Measurements from ENCODE around the gene NFYC. TPM values are rescaled to one million over a fixed set of nuclear protein-coding genes. Genes with fewer than 3 reads are reported as not detected.

The NFYC gene
- polyA plus RNA-seq, 4 donors: 92.0 to 106 (median 101) TPM

DNA sequence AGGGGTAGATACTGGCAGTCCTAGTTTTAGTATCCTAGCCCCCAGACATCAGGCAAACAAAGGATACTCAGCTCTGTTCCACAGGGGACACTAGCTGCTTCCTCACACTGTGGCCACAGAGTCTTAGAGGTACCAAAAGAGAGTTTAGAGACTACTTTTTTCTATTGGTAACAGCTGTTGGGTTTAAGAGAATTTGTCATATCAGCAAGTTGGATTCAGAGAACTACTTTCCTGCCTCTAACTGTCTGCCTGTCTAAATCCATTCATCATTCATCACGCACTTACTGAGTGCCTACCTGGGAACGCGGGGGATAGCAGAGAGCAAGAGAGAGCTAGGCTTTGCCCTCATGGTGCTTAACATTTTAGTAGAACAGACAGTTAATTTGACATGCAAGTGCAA, 65.0 kb downstream of the NFYC start:
- no peak for DNase-seq (ENCODE audit: low read depth in 4 of 4, low spot score in 3 of 4)

DNA sequence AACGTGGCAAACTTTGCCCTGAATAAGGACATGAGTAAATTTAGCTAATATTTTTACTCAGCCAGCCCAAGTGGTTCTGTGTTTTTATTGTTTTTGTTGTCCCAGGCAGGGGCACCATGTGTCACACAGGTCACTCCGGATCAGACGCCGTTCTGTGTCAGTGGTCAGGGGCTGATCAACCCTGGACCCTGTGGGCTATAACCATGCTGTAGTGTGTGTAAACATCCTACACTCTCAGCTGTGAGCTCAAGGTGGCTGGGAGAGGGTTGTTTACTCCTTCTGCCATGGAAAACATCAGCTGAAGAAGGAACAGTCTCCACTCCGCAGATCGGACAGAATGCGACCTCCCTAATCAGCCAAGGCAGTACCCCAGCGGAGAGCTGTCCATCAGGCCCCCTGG, 65.6 kb downstream of the NFYC start:
- DNase-seq (ENCODE audit: low read depth in 4 of 4, low spot score in 3 of 4): no peak

DNA sequence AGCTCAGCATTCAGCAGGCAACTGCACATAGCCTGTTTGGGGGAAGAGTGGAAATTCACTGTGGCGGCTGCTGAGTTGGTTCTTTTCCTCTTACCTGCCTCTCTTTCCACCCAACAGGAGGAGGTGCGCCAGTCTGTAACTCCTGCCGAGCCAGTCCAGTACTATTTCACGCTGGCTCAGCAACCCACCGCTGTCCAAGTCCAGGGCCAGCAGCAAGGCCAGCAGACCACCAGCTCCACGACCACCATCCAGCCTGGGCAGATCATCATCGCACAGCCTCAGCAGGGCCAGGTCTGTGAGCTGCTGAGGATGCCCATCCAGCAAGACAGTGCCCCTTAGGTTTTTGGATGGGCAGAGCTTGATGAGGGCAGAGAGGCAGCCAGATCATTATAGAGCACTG, 66.5 kb downstream of the NFYC start:
- no peak for DNase-seq (ENCODE audit: low read depth in 4 of 4, low spot score in 3 of 4)

DNA sequence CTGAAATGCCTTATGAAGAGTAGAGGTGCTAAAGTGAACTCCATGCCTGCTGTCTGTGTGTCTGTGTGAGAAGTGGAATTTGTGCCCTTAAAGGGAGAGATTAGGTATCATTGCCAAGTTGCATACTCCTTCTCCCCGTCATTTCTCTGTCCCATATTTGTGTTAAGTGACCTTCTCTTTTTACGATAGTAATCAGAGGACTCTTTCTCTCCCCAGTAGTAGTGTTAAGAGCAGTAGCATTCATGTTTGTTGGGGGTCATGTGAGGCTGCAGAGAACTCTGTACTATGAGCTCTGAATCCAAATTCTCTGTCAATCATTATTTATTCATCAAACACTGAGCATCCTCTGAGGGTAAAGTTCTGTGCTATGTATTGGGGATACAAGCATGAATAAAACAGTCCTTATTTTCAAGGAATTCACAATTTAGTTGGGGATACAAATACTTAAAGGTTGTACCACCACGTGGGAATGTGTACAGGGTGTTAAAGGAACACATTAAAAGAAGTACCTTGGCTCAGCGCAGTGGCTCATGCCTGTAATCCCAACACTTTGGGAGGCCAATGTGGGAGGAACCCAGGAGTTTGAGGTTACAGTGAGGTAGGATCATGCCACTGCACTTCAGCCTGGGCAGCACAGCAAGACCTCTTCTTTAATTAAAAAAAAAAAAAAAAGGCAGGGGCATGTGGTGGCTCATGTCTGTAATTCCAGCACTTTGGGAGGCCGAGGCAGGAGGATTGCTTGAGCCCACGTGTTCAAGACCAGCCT, 67.3 kb downstream of the NFYC start:
- no peak for DNase-seq (ENCODE audit: low read depth in 4 of 4, low spot score in 3 of 4)

DNA sequence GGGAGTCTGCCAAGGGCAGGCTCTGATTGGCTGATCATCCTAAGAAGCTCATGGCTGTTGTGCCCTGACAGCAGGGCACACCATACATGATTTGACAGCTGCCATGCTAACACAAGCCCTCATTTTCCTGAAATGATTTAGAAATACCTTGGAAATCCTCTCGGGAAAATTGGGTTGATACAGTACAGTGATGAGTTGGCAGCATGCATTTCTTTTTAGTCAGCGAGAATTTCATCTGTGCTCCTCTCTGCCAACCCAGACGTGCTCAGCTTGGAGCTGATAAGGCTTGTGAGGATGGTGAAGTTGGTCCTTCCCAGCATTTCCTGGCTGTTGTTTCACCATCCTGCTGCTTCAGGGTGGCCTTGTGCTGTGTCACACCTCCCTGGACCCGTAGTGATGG, 69.5 kb downstream of the NFYC start:
- no peak for DNase-seq (ENCODE audit: low read depth in 4 of 4, low spot score in 3 of 4)

DNA sequence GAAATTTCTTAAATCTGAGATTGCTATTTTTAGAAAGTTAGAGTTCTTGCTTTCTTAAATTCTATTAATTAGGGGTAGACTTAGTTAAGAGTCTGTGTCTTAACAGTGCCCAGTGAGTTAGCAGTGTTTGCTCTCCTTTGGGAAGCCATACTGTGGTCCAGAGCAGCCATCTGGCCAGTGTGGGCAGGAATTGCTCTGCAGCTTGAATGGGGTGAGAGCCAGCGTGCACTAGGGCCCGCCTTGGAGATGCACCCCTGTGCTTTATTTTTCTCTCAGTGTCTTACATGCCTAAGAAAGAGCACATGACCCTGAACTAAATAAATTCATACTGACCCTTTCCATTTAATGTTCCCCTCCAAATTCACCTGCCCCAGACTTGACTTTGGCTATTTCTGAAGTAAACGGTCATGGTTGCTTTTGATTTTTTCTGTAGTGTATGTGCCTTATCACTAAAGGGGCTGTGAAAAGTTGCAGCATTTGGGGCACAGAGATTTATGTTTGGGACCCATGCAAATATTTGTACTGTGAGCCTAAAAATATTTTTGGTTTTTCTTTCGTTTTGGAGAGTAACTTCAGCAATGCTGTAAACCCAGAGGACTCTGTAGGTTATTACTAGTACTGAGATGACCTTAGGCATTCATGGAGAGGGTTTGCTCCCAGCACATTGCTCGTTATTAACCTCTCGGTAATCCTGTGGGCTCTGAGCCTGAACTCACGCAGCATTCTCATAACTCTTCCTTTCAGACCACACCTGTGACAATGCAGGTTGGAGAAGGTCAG, 70.8 kb downstream of the NFYC start:
- no peak for DNase-seq (ENCODE audit: low read depth in 4 of 4, low spot score in 3 of 4)

DNA sequence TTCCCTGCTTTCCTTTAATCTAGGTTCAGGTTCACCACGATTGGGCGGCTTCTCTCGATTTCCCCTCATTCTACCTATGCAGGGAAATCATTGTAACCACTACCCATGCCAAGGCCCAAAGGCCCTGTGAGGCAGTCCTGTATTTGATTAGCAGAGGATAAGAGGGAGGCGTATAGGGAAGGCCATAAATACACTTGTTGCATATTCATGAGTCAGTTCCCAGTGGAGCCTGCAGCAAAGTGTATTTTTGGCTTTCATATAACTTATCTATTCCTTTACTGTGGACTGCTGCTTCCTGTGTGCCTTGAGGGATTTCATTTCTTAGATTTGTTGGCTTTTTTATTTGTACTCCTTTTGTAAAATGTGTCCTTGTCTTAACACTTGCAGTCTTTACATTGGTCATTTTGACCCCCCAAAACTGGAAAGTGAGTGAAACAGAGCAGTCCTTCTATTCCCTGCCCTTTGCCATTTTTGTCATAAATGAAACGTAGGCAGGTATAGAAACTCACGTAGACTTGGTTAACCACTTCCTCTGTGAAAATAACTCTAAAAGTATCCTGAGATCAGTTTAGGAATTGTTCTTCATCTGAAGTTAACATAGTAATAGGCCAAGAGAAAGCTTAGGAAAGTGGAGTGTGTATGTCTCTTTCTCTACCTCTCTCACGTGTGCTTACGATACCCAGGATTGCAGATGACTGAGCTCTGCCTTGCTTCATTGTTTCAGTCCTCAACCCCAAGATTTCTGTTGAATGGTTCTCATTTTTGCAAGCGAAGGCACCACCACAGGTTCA, 72.4 kb downstream of the NFYC start:
- no peak for DNase-seq (ENCODE audit: low read depth in 4 of 4, low spot score in 3 of 4)

DNA sequence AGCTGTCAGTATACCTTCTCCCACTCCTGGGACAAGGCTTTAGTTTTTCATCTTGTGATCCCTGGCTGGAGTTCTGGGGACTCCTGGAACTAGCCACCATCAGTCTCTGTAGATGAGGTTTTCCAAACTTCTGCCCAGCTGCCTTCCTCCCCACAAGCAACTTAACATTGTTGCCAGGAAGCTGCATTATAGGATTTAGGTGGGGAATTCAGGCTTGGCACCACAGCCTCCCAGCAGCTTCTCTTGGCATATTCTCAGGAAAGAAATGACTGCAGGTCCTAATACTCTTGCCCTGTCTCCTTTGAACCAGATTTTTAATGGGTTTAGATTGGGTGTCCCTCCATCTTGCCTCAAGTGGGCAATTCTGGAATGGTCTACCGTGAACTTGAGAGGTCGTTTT, 73.5 kb downstream of the NFYC start:
- no peak for DNase-seq (ENCODE audit: low read depth in 4 of 4, low spot score in 3 of 4)

DNA sequence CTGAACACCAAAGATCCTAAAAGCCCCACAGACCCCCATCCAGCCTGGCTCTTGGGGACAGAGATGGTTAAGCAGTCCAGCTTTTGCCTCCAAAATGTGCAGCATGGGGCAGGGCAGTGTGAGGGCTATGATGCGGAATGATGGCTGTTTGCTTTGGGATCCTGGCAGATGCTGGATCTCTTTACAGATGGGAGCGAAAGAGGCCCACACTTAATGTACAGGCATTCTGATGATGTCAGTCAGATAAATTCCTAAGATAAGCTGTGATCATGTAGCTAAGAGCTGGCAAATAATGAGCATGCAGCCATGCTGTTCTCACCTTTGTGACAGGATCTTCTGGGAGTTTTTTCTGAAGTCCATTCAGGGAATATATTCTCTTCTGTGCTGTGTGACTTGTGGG, 74.5 kb downstream of the NFYC start:
- DNase-seq (ENCODE audit: low read depth in 4 of 4, low spot score in 3 of 4): no peak

DNA sequence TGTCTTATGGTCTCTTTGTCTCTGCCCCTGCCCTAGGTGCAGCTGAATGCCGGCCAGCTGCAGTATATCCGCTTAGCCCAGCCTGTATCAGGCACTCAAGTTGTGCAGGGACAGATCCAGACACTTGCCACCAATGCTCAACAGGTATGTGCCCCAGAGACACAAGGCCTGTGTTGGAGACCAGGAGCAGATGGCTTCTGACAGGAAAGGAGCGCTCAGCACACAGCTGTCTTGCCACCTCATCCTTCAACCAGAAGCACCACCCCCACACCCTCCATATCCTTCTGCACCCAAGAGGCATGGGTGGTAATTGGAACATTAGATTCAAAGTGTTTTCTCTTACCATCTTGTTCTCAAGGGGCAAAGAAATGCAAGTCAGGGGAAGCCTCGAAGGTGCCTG, 75.1 kb downstream of the NFYC start:
- no peak for DNase-seq (ENCODE audit: low read depth in 4 of 4, low spot score in 3 of 4)

DNA sequence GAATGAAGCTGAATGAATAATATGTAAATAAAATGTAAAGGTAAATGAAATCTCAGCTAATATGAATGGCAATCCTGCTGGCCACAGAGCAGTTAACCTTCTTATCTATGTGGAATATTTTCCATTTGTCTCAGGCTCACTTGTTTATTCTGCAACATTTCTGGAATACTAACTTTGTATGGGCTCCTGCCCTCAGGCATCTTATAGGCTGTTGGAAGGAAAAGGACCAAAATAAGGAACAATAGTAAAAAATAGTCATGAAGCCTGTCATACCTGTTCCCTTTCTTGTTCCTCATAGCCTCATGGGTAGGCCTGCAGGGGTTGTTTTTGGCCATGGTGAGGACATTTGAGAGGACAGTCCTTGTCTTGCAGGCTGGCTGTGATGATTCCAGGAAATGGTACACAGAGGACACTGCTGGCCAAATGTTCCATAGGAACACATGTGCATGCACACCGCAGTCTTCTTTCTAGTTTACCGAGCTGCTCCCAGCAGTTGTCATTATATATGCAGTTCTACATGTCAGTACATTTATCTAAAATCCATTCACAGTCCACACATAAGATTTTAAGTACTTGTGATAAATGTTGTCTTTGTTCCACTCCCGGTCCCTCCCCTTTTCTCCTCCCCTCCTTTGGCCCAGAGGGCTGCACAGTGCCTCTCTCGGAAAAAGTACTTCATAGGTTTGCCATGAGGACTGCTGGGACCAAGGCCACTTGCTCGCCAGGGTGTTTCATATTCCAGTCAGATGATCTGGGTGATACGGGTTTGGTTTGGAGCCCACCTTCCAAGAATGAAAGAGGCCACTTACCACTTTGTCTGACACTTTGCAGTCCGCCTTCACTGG, 76.9 kb downstream of the NFYC start:
- DNase-seq (ENCODE audit: low read depth in 4 of 4, low spot score in 3 of 4): no peak

DNA sequence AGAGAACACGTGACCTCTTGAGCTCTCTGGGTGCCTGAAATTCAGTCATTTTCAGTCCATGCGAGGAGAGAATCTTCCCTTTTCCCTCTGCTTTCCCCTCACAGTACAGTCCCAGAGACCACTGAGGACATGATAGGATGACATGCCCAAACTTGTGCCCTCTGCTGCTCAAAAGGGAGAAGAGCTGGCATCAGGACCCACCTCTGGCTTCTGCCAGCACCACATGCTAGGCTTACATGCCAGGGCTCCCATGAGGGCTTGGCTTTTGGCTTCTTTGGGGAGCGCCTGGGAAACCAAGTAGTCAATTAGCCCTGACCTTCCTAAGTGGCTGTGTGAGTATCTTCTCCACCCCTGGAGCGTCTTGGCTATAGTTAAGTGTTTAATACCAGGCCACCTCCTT, 78.3 kb downstream of the NFYC start:
- DNase-seq (ENCODE audit: low read depth in 4 of 4, low spot score in 3 of 4): no peak

DNA sequence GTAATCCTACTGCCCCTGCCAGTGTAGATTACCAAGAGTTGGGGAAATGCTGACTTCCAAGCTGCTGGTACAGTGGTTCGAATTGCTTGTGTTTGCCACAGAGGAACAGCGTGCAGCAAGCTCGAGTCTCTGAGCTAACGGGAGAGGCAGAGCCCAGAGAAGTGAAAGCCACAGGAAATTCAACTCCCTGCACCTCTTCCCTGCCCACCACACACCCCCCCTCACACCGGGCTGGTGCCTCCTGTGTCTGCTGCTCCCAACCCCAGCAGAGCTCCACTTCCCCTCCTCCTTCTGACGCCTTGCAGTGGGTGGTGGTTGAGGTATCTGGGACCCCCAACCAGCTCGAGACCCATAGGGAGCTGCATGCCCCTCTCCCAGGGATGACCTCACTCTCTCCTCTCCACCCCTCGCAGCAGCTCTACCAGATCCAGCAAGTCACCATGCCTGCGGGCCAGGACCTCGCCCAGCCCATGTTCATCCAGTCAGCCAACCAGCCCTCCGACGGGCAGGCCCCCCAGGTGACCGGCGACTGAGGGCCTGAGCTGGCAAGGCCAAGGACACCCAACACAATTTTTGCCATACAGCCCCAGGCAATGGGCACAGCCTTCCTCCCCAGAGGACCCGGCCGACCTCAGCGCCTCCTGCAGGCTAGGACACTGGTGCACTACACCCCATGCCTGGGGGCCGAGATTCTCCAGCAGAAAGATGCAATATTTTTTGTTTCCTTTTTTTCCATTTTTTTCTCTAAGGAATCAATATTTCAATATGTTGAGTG, 79.0 kb downstream of the NFYC start:
- no peak for DNase-seq (ENCODE audit: low read depth in 4 of 4, low spot score in 3 of 4)

DNA sequence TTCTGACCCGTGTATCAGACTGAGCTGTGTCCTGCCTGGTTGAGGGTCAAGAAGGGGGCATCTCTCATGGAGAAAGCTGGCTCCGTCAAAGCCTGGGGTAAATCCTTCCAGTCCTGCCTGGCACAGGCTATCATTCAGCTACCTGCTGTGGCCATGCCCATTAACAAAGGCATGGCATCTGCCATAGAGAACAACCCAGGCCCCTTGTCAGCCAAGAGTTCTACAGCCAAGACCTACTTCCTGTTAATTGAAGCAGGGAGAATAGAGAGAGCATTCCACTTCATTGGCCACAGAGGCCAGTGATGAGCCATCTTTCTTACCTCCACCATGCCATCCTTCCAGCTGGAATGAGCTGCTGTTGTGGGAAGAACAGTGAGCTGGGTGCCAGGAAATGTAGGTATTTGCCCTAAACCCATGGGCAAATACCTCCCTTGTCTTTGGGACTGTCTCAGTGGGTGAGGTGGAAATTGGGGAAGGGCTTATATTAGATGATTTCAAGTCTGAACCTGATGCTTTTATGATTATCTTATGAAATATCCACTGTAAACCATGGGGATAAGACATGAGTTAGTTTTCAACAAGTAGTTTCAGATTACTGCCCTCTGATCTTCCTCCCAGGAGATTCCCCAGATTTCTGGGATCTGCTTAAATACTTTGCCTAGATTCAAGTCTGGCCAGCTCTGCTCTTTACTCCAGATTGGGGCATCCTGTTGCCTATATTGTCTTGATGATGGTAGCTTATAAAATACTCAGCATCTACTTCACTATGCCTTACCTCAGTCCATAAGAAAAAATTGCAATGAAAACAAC, 80.8 kb downstream of the NFYC start:
- DNase-seq (ENCODE audit: low read depth in 4 of 4, low spot score in 3 of 4): no peak

DNA sequence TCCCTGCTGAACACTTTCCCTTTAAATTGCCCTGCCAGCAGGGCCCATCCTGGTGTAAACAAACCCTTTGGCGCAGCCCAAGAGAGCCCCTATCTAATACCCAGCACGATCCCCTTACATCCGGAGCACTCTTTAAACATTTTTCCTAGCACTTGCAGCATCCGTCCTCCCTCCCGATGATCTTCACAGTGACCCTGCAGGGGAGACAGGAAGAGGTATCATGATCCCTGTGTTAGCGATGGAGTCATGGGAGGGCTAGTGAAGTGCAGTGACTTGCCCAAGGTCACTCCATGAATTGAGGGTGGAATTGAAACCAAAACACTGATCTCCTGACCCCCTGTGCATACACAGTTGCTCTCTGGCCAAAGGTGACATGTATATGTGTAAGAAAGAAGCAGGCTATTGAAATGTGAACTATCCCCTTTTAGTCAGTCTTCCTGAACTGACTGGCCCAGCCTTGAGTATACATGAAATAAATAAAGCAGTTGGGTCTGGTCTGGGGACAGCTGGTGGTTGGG, 82.3 kb downstream of the NFYC start:
- DNase-seq (ENCODE audit: low read depth in 4 of 4, low spot score in 3 of 4): no peak

DNA sequence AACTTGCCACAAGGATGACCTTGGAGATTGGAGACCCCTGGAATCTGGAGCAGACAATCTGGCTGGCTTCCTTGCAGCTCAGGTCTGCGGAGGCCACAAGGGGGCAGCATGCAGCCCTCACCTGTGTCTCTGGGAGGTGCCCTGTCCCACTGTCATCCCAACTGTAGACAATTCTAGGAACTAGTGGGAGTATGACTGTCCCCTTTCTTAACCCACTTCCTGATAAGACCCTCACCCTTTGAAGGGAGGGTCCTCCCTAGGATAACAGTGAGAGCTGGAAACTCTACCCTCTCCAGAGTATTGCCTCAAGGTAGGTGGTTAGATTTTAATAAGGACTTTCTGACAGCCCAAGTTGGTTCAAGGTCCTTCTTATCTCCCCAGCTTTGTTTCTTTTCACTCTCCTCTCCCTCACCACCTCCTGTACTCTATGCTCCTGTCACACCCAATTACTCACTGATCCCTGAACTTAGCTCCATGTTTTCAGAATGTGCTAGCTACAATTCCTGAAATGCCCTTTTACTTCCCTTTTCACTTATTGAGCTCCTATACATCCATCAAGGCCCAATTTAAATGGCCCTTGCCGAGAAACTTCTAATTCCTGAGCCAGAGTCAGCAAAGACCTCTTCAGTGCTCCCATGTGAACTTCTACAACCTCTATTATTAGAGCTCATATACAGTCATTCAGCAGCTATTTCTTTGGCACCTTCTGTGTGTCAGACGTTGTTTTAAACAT, 82.9 kb downstream of the NFYC start:
- DNase-seq (ENCODE audit: low read depth in 4 of 4, low spot score in 3 of 4): no peak

DNA sequence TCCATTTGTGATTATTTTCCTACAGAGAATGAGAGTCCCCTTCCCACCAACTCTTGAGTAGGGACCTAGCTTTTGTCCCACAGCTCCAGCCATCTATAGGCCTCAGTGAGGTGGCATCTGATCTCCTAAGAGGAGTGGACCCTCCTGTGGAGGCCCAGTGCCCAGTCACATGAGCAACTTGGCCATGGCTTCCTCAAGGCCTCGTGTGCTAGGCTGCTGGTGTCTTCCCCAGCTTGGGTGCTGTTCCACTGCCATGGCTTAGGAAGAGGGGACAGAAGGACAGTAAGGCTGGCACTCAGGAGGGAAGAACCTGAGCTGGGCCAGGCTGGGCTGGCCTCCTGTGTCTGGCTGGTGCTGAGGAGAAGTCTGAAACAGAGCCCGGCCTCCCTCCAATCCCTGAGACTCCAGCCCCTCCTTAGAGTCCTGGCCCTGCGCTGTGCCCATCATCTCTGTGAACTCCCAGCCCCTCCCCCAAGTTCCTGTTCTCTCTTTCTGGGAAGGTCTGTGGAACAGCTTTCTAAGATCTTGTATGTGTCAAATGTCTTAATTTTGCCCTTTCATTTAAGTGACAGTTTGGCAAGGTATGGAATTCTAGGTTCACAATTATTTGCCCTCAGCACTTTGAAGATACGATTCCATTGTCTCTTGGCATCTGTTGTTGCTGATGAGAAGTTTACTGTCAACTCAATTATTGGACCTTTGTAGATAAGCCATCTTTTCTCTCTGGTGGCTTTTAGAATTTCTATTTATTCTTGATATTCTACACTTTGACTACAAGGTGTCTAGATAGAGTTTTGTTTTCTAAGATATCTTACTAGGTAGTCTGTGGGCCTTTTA, 85.0 kb downstream of the NFYC start:
- DNase-seq (ENCODE audit: low read depth in 4 of 4, low spot score in 3 of 4): no peak
